OCI-LY3 (cell line): ENCODE data around the gene ANKRD11.

Experiments
- EZH2phosphoT487 ChIP-seq: fragments of 200-600 bp; shearing (Covaris generic); IDR thresholded peaks from 2 replicates; pipeline ENCODE4 v1.6.1; 2018; ENCODE audit warnings: antibody characterized with exemption, mixed run types, low read depth
- TF ChIP-seq, protein P1 (sequence below): fragments of 200-600, 300-600 bp; sonication (generic); IDR thresholded peaks from 2 replicates; pipeline ENCODE4 v1.5.1; 2014; ENCODE audit warnings: antibody characterized with exemption, low read length, low read depth

DNA sequence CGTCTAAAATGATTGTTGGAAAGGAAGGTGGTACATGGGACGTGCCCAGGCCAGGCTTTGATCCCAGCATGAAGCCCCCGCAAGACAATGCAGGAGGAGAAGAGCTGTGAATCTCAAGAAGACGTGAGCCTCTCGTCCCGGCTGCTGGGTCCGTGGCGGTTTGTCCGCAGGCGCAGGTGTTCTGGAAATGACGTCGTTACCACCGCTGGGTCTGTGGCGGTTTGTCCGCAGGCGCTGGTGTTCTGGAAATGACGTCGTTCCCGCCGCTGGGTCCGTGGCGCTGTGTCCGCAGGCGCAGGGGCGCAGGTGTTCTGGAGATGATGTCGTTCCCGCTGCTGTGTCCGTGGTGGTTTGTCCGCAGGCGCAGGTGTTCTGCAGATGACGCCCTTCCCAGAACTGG, 31.9 kb upstream of the ANKRD11 start:
- TF ChIP-seq, protein P1, sequence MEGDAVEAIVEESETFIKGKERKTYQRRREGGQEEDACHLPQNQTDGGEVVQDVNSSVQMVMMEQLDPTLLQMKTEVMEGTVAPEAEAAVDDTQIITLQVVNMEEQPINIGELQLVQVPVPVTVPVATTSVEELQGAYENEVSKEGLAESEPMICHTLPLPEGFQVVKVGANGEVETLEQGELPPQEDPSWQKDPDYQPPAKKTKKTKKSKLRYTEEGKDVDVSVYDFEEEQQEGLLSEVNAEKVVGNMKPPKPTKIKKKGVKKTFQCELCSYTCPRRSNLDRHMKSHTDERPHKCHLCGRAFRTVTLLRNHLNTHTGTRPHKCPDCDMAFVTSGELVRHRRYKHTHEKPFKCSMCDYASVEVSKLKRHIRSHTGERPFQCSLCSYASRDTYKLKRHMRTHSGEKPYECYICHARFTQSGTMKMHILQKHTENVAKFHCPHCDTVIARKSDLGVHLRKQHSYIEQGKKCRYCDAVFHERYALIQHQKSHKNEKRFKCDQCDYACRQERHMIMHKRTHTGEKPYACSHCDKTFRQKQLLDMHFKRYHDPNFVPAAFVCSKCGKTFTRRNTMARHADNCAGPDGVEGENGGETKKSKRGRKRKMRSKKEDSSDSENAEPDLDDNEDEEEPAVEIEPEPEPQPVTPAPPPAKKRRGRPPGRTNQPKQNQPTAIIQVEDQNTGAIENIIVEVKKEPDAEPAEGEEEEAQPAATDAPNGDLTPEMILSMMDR = no peak
- TF ChIP-seq EZH2phosphoT487 = no peak
